ENCODE measurements around the gene RHOB. TPM values are rescaled to one million over a fixed set of nuclear protein-coding genes. Genes with fewer than 3 reads are reported as not detected.

RHOB gene
- total RNA-seq, 2 experiments from 2014 or later, result 25.9 to 26.6 TPM

- H3K27ac ChIP-seq (ENCODE audit: low read depth in 1 of 2, low read length in 2 of 2), result no peak overlapping the region
- Mint-ChIP-seq H3K36me3 (ENCODE audit: low read depth) (no peaks in the 10 kb centered on the region), H3K4me3 (no peak overlapping the region), H3K4me1 (ENCODE audit: low read depth) (no peaks in the 10 kb centered on the region), H3K9me3 (no peaks in the 10 kb centered on the region), H3K27me3 (peaks cover 4% of the 10 kb centered on the region), H3K27ac (no peak overlapping the region)
- ATAC-seq (ENCODE audit: poor library complexity) (no peak), DNase-seq (no peak)
- intact Hi-C loops (cut with DNase I, micrococcal nuclease), result no loop called here
- no peak for TF ChIP-seq CTCF (IDR thresholded peaks at IDR 0.05)
- no peaks in the 10 kb centered on the region for H3K4me1 ChIP-seq (ENCODE audit: insufficient read depth, low read length)
- ChIA-PET CTCF (no interaction called here), POLR2A (interaction anchor here (0.6 kb wide), 1 partner anchor 528 kb away, joined by 4 read pairs; no protein-coding TSS in a partner anchor)
- H3K4me3 ChIP-seq (ENCODE audit: low read length), result no peak overlapping the region
- no peaks in the 10 kb centered on the region for H3K36me3 ChIP-seq (ENCODE audit: insufficient read depth, low read length)
- peaks cover 0 to 4% of the 10 kb centered on the region in 2 experiments for H3K27me3 ChIP-seq (ENCODE audit: control insufficient read depth in 1 of 2, insufficient read depth in 2 of 2, low read length in 2 of 2)
- H3K9me3 ChIP-seq (ENCODE audit: control insufficient read depth in 1 of 2, insufficient read depth in 1 of 2, low read length in 2 of 2), result no peaks in the 10 kb centered on the region
Observed at GRCh38 chr2:20480913-20481312, 34.0 kb downstream of the RHOB start.

GRCh38 chr2:20481798-20482405, 35.0 kb downstream of the RHOB start:
- Mint-ChIP-seq H3K27me3 (peaks cover 4% of the 10 kb centered on the region), H3K36me3 (ENCODE audit: low read depth) (no peaks in the 10 kb centered on the region), H3K9me3 (no peaks in the 10 kb centered on the region), H3K4me3 (no peak overlapping the region), H3K4me1 (ENCODE audit: low read depth) (no peaks in the 10 kb centered on the region), H3K27ac (no peak overlapping the region)
- intact Hi-C loops (cut with DNase I, micrococcal nuclease), result no loop called here
- no peak overlapping the region for H3K4me3 ChIP-seq (ENCODE audit: low read length)
- no peak for DNase-seq
- no peak for ATAC-seq (ENCODE audit: poor library complexity)
- H3K27me3 ChIP-seq (ENCODE audit: control insufficient read depth in 1 of 2, insufficient read depth in 2 of 2, low read length in 2 of 2), result peaks cover 0 to 4% of the 10 kb centered on the region in 2 experiments
- H3K9me3 ChIP-seq (ENCODE audit: control insufficient read depth in 1 of 2, insufficient read depth in 1 of 2, low read length in 2 of 2), result no peaks in the 10 kb centered on the region
- H3K27ac ChIP-seq (ENCODE audit: low read depth in 1 of 2, low read length in 2 of 2), result no peak overlapping the region
- POLR2A ChIA-PET, result interaction anchor here (0.6 kb wide), 1 partner anchor 529 kb away, joined by 4 read pairs; no protein-coding TSS in a partner anchor
- no peaks in the 10 kb centered on the region for H3K4me1 ChIP-seq (ENCODE audit: insufficient read depth, low read length)
- TF ChIP-seq CTCF (IDR thresholded peaks at IDR 0.05), result no peak
- no peaks in the 10 kb centered on the region for H3K36me3 ChIP-seq (ENCODE audit: insufficient read depth, low read length)
- CTCF ChIA-PET, result no interaction called here

DNA sequence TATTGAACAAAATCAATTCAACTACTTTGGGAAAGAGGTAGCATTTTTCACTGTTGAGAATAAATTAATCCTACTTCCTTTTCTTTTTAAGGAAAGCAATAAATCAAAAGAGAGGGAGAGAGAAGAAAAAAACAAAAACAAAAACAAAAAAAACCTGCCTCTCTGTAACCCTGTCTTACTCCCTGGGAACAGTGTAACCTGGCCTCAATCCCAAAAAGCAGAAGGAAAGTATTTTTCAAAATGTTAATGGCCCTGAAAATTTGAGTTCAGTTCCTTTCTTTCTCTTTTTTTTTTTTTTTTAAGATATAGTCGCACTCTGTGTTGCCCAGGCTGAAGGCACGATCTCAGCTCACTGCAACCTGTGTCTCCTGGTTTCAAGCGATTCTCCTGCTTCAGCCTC, 35.9 kb downstream of the RHOB start:
- DNase-seq (no peak), ATAC-seq (ENCODE audit: poor library complexity) (no peak)
- H3K27me3 Mint-ChIP-seq, result peaks cover 4% of the 10 kb centered on the region
- CTCF ChIA-PET, result no interaction called here
- no peak overlapping the region for H3K4me3 ChIP-seq (ENCODE audit: low read length)
- H3K27ac Mint-ChIP-seq, result no peak overlapping the region
- H3K27me3 ChIP-seq (ENCODE audit: control insufficient read depth in 1 of 2, insufficient read depth in 2 of 2, low read length in 2 of 2), result peaks cover 0 to 4% of the 10 kb centered on the region in 2 experiments
- no peaks in the 10 kb centered on the region for H3K36me3 Mint-ChIP-seq (ENCODE audit: low read depth)
- TF ChIP-seq CTCF (IDR thresholded peaks at IDR 0.05), result no peak
- no peaks in the 10 kb centered on the region for H3K9me3 ChIP-seq (ENCODE audit: control insufficient read depth in 1 of 2, insufficient read depth in 1 of 2, low read length in 2 of 2)
- no peaks in the 10 kb centered on the region for H3K9me3 Mint-ChIP-seq
- no peaks in the 10 kb centered on the region for H3K4me1 ChIP-seq (ENCODE audit: insufficient read depth, low read length)
- no peaks in the 10 kb centered on the region for H3K4me1 Mint-ChIP-seq (ENCODE audit: low read depth)
- intact Hi-C loops (cut with DNase I, micrococcal nuclease), result no loop called here
- H3K36me3 ChIP-seq (ENCODE audit: insufficient read depth, low read length), result no peaks in the 10 kb centered on the region
- H3K27ac ChIP-seq (ENCODE audit: low read depth in 1 of 2, low read length in 2 of 2), result no peak overlapping the region
- POLR2A ChIA-PET, result no interaction called here
- no peak overlapping the region for H3K4me3 Mint-ChIP-seq
